ENCODE measurements around the gene TM2D1. TPM values are rescaled to one million over a fixed set of nuclear protein-coding genes. Genes with fewer than 3 reads are reported as not detected.

TM2D1 gene
- total RNA-seq, 1 donor from 2014 or later: 45.6 TPM

GRCh38 chr1:61635557-61635956, 89.4 kb downstream of the TM2D1 start:
- no peak for TF ChIP-seq CTCF (IDR thresholded peaks at IDR 0.05)
- H3K27ac Mint-ChIP-seq (ENCODE audit: unreplicated experiment): no peak overlapping the region
- peaks cover 22% of the 10 kb centered on the region for H3K4me1 Mint-ChIP-seq (ENCODE audit: low read depth)
- no peaks in the 10 kb centered on the region for H3K9me3 Mint-ChIP-seq (ENCODE audit: low read depth)
- no peak overlapping the region for H3K4me3 Mint-ChIP-seq (ENCODE audit: unreplicated experiment)
- H3K36me3 Mint-ChIP-seq (ENCODE audit: low read depth): no peaks in the 10 kb centered on the region
- no peaks in the 10 kb centered on the region for H3K27me3 Mint-ChIP-seq (ENCODE audit: low read depth)
- DNase-seq (ENCODE audit: low spot score): no peak

- TF ChIP-seq CTCF (IDR thresholded peaks at IDR 0.05): no peak
- H3K27ac Mint-ChIP-seq (ENCODE audit: unreplicated experiment): no peak overlapping the region
- no peaks in the 10 kb centered on the region for H3K36me3 Mint-ChIP-seq (ENCODE audit: low read depth)
These were observed 93.5 kb downstream of the TM2D1 start for GRCh38 chr1:61631436-61631835.

More at GRCh38 chr1:61631436-61631835, 93.5 kb downstream of the TM2D1 start:
- Mint-ChIP-seq H3K27me3 (ENCODE audit: low read depth) (no peaks in the 10 kb centered on the region), H3K4me1 (ENCODE audit: low read depth) (peaks cover 1% of the 10 kb centered on the region), H3K9me3 (ENCODE audit: low read depth) (peaks cover 2% of the 10 kb centered on the region), H3K4me3 (ENCODE audit: unreplicated experiment) (no peak overlapping the region)
- no peak for DNase-seq (ENCODE audit: low spot score)

Other genes starting within 250 kb of the TM2D1 start
- gene PATJ, start 17.3 kb upstream of the TM2D1 start, total RNA-seq: 8.9 to 12.4 TPM (median 10.7 TPM) in 3 replicates

Measured in chondrocyte (in vitro differentiated cells).